Naive B cell (primary cell): ENCODE measurements around the gene GPN1. TPM values are rescaled to one million over a fixed set of nuclear protein-coding genes. Genes with fewer than 3 reads are reported as not detected.

Experiments used
- ATAC-seq, 2 donors: fragments of 150-1000 bp; cut with Tn5 transposase; 2 replicates each; pipeline ENCODE4 v1.10.0; 2021; ENCODE audit warnings: low read depth in 2 of 2, mild to moderate bottlenecking in 2 of 2, moderate library complexity in 2 of 2
- DNase-seq: peaks from one replicate; pipeline ENCODE4 v3.0.0; 2022
- H3K27ac Mint-ChIP-seq, 6 donors: one replicate each; pipeline ENCODE4 v1.8.0; 2020 to 2022; ENCODE audit warnings: mild to moderate bottlenecking in 6 of 6, mixed read lengths in 6 of 6, moderate library complexity in 5 of 6, inconsistent platforms in 2 of 6
- H3K27me3 Mint-ChIP-seq, 3 donors: one replicate each; pipeline ENCODE4 v1.8.0; 2021 to 2022; ENCODE audit warnings: mixed read lengths in 3 of 3, mild to moderate bottlenecking in 1 of 3
- H3K36me3 Mint-ChIP-seq, 2 donors: one replicate each; pipeline ENCODE4 v1.8.0; 2020 to 2022; ENCODE audit warnings: mixed read lengths in 2 of 2, inconsistent platforms in 1 of 2, mild to moderate bottlenecking in 1 of 2
- H3K4me1 Mint-ChIP-seq, 3 donors: one replicate each; pipeline ENCODE4 v1.8.0; 2020 to 2022; ENCODE audit warnings: mixed read lengths in 3 of 3, inconsistent platforms in 1 of 3, mild to moderate bottlenecking in 1 of 3, moderate library complexity in 1 of 3
- H3K4me3 Mint-ChIP-seq, 8 donors: one replicate each; pipeline ENCODE4 v1.8.0; 2020 to 2022; ENCODE audit warnings: mild to moderate bottlenecking in 8 of 8, mixed read lengths in 8 of 8, moderate library complexity in 8 of 8, inconsistent platforms in 2 of 8
- H3K9me3 Mint-ChIP-seq, 7 donors: one replicate each; pipeline ENCODE4 v1.8.0; 2020 to 2022; ENCODE audit warnings: mixed read lengths in 7 of 7, mild to moderate bottlenecking in 5 of 7, inconsistent platforms in 2 of 7, moderate library complexity in 1 of 7
- polyA plus RNA-seq, 6 donors: library from polyadenylated mRNA; unstranded; fragments of 300-500 nt; fragmentation: Illumina TruSeq; gene quantifications; one replicate each; pipeline ENCODE4 v1.2.3, GENCODE V29; 2021; ENCODE audit warnings: low read depth in 6 of 6

The GPN1 gene
- polyA plus RNA-seq, 6 donors from 2014 or later: 50.3 to 89.4 (median 62.2) TPM

DNA sequence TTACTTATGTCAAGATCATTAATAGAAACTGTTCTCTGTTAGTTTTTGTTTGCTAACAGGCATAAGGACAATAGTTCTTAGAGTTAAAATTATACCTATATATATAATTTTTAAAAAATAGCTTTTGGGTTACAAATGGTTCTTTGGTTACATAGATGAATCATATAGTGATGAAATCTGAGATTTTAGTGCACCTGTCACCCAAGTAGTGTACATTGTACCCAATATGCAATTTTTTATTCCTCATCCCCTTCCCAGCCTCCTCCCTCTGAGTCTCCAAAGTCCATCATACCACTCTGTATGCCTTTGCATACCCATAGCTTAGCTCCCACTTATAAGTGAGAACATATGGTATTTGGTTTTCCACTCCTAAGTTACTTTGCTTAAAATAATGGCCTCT is 61.2 kb downstream of the GPN1 start:
- no peak for DNase-seq
- H3K9me3 Mint-ChIP-seq: no peaks in the 10 kb centered on the region
- H3K27me3 Mint-ChIP-seq: no peaks in the 10 kb centered on the region
- peaks cover 8 to 14% of the 10 kb centered on the region in 2 donors for H3K36me3 Mint-ChIP-seq
- H3K4me1 Mint-ChIP-seq: peaks cover 0 to 11% (median 0%) of the 10 kb centered on the region in 3 donors
- ATAC-seq: no peak
- H3K4me3 Mint-ChIP-seq: no peak overlapping the region
- H3K27ac Mint-ChIP-seq: no peak overlapping the region

GRCh38 chr2:27697660-27698059 is 68.8 kb downstream of the GPN1 start:
- H3K4me1 Mint-ChIP-seq: no peaks in the 10 kb centered on the region
- DNase-seq: no peak
- no peaks in the 10 kb centered on the region for H3K9me3 Mint-ChIP-seq
- H3K27ac Mint-ChIP-seq: no peak overlapping the region
- no peaks in the 10 kb centered on the region for H3K27me3 Mint-ChIP-seq
- no peak overlapping the region for H3K4me3 Mint-ChIP-seq
- ATAC-seq: no peak
- peaks cover 11 to 17% of the 10 kb centered on the region in 2 donors for H3K36me3 Mint-ChIP-seq

Other genes starting within 250 kb of the GPN1 start
- 1 to 10 TPM in 5 of 6 donors, not detected in 1; 2.2 to 6.5 (median 3.7) TPM for gene ZNF513, start 248.3 kb upstream of the GPN1 start, polyA plus RNA-seq
- 100 to 1,000 TPM in 1 of 6 donors, 10 to 100 TPM in 5; 67.1 to 105 (median 73.2) TPM for gene PPM1G, start 219.5 kb upstream of the GPN1 start, polyA plus RNA-seq
- 10 to 100 TPM; 45.3 to 76.5 (median 59.4) TPM for gene NRBP1, start 200.4 kb upstream of the GPN1 start, polyA plus RNA-seq
- 1 to 10 TPM in 4 of 6 donors, under 1 TPM in 1, not detected in 1; 1.00 to 8.3 (median 3.9) TPM for gene KRTCAP3, start 186.7 kb upstream of the GPN1 start, polyA plus RNA-seq
- 1 to 10 TPM in 5 of 6 donors, under 1 TPM in 1; 0.47 to 7.5 (median 3.2) TPM for gene IFT172, start 139.3 kb upstream of the GPN1 start, polyA plus RNA-seq
- under 1 TPM in 3 of 6 donors, not detected in 3; 0.17 to 0.65 (median 0.33) TPM for gene FNDC4, start 133.8 kb upstream of the GPN1 start, polyA plus RNA-seq
- gene GCKR, start 132.2 kb upstream of the GPN1 start, polyA plus RNA-seq: not detected
- 10 to 100 TPM; 28.0 to 42.1 (median 36.0) TPM for gene ZNF512, start 46.0 kb upstream of the GPN1 start, polyA plus RNA-seq
- 1 to 10 TPM; 1.3 to 2.6 (median 1.8) TPM for gene CCDC121, start within 50 bp of the GPN1 start, polyA plus RNA-seq
- 10 to 100 TPM; 12.9 to 18.2 (median 15.2) TPM for gene SUPT7L, start 34.6 kb downstream of the GPN1 start, polyA plus RNA-seq
- 10 to 100 TPM; 14.0 to 25.9 (median 24.1) TPM for gene SLC4A1AP, start 34.8 kb downstream of the GPN1 start, polyA plus RNA-seq
- 100 to 1,000 TPM; 165 to 215 (median 182) TPM for gene MRPL33, start 142.7 kb downstream of the GPN1 start, polyA plus RNA-seq